Measurements from ENCODE around the gene EIF1B. TPM values are rescaled to one million over a fixed set of nuclear protein-coding genes. Genes with fewer than 3 reads are reported as not detected.
A peak's percentile ranks its signal among the peaks of the same experiment; 100 is the strongest.

EIF1B gene
- total RNA-seq, result 10 to 100 TPM; 15.0 to 38.2 TPM

DNA sequence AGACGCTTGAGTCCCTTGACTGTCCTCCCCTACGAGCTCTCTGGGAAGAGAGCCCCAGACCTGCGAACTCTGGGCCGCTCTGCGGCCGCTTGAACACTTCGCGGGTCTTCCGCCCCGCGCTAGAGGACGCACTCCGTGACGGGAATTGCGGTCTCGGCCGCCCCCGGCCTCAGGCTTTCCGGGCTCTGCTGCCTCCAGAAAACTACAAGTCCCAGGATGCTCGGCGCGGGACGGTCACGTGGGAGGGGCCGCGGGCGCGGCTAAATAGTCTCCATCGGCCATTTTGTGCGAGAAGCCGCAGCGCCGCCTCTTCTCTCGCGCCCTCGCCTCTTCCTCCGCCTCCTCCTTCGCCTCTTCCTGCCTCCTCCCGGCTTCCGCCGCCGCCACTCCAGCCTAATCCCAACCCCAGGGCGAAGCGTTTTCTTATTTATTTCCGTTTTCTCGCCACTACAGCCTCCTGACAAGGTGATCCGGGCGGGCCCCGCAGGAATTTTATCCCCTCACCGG, at the start of gene EIF1B:
TSS of gene EIF1B (plus strand) at position 290 of the 507 bp plus-strand sequence. CDS start 235 bp downstream, outside the sequence.
- Histone ChIP-seq H3K27ac (peak within 1 kb of the TSS; percentile 98 to 100), H3K36me3 (peaks cover 10% of the 10 kb centered on the region), H3K4me3 (peak within 1 kb of the TSS; percentile 98), H3K27me3 (replicated peaks; ENCODE audit: insufficient read depth) (no peaks in the 10 kb centered on the region), H3K4me1 (ENCODE audit: control insufficient read depth in 1 of 2, low read depth in 2 of 2) (peaks cover 16 to 32% of the 10 kb centered on the region in 2 donors), H3K9me3 (no peaks in the 10 kb centered on the region)
- ATAC-seq (ENCODE audit: insufficient number of reproducible peaks, low FRiP score, low read depth) (peak; percentile 84), DNase-seq (ENCODE audit: low spot score) (peak; percentile 91)
- TF ChIP-seq, protein P1, sequence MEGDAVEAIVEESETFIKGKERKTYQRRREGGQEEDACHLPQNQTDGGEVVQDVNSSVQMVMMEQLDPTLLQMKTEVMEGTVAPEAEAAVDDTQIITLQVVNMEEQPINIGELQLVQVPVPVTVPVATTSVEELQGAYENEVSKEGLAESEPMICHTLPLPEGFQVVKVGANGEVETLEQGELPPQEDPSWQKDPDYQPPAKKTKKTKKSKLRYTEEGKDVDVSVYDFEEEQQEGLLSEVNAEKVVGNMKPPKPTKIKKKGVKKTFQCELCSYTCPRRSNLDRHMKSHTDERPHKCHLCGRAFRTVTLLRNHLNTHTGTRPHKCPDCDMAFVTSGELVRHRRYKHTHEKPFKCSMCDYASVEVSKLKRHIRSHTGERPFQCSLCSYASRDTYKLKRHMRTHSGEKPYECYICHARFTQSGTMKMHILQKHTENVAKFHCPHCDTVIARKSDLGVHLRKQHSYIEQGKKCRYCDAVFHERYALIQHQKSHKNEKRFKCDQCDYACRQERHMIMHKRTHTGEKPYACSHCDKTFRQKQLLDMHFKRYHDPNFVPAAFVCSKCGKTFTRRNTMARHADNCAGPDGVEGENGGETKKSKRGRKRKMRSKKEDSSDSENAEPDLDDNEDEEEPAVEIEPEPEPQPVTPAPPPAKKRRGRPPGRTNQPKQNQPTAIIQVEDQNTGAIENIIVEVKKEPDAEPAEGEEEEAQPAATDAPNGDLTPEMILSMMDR (IDR thresholded peaks at IDR 0.05), result peak; percentile 77

GRCh38 chr3:40262331-40262730, 47.2 kb upstream of the EIF1B start:
- H3K27me3 ChIP-seq (replicated peaks; ENCODE audit: insufficient read depth), result no peaks in the 10 kb centered on the region
- H3K4me3 ChIP-seq, result no peak overlapping the region
- DNase-seq (ENCODE audit: low spot score) (no peak), ATAC-seq (ENCODE audit: insufficient number of reproducible peaks, low FRiP score, low read depth) (no peak)
- TF ChIP-seq, protein P1 (IDR thresholded peaks at IDR 0.05), result no peak
- H3K4me1 ChIP-seq (ENCODE audit: control insufficient read depth in 1 of 2, low read depth in 2 of 2), result no peaks in the 10 kb centered on the region
- no peak overlapping the region for H3K27ac ChIP-seq
- no peaks in the 10 kb centered on the region for H3K36me3 ChIP-seq
- no peaks in the 10 kb centered on the region for H3K9me3 ChIP-seq

DNA sequence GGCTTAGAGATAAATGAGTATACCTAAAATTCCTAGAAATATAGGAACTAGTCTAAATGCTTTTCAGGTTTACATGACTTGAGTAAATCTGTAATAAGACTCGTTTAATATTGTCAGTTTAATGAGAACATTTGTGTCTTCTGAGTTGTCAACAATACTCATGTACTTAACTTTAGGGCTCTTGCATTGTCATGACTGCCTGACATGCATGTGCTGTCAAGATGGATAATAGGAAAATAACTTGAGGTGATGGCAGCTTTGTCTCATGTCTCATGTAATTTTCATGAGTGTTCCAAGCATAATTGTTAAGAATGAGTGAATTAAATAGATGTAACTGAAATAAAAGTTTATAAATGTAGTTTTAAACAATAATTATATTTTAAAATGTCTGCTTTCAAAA, 45.1 kb upstream of the EIF1B start:
- Histone ChIP-seq H3K4me3 (no peak overlapping the region), H3K36me3 (no peaks in the 10 kb centered on the region), H3K4me1 (ENCODE audit: control insufficient read depth in 1 of 2, low read depth in 2 of 2) (no peaks in the 10 kb centered on the region), H3K27ac (no peak overlapping the region), H3K9me3 (no peaks in the 10 kb centered on the region), H3K27me3 (replicated peaks; ENCODE audit: insufficient read depth) (no peaks in the 10 kb centered on the region)
- TF ChIP-seq, protein P1 (IDR thresholded peaks at IDR 0.05), result no peak
- DNase-seq (ENCODE audit: low spot score) (no peak), ATAC-seq (ENCODE audit: insufficient number of reproducible peaks, low FRiP score, low read depth) (no peak)

GRCh38 chr3:40265181-40265580, 44.3 kb upstream of the EIF1B start:
- Histone ChIP-seq H3K9me3 (no peaks in the 10 kb centered on the region), H3K27ac (no peak overlapping the region), H3K4me1 (ENCODE audit: control insufficient read depth in 1 of 2, low read depth in 2 of 2) (no peaks in the 10 kb centered on the region), H3K36me3 (no peaks in the 10 kb centered on the region), H3K4me3 (no peak overlapping the region), H3K27me3 (replicated peaks; ENCODE audit: insufficient read depth) (no peaks in the 10 kb centered on the region)
- TF ChIP-seq, protein P1 (IDR thresholded peaks at IDR 0.05), result no peak
- ATAC-seq (ENCODE audit: insufficient number of reproducible peaks, low FRiP score, low read depth) (no peak), DNase-seq (ENCODE audit: low spot score) (no peak)

DNA sequence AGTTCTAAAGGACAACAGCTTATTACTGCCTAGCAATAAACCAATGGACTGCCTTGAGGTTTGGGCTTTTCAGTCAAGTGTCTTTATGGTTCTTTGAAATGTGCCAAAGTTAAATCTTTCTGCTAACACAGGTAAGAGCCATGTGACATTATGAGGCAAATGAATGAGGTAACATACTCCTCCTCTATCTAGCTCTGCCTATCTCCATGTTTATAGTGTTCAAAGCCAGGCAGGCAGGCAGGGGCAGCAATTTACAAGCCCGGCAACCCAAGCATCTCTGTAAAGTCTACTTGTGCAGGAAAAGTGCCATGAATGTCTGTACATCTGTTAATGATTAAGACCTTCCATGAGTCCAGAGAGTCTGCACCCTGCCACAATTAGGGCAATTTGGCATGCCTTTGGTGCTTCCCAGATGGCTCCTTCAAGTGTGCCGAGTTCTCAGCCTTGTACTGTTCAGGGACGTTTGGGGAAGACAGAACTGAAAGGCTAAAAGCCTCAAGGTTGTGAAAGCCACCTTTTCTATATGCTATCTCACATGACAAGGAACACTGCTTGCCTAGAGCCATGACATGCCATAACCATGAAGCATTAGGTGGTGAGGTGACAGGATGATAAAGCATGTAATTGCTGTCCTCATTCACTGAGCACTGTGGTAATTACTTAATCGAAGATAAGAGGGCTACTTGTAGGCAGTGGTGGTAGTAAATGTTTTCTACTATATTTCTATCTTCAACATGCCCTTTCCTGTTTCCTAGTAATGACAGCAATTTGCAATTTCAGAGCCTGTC, 41.4 kb upstream of the EIF1B start:
- no peaks in the 10 kb centered on the region for H3K4me1 ChIP-seq (ENCODE audit: control insufficient read depth in 1 of 2, low read depth in 2 of 2)
- no peaks in the 10 kb centered on the region for H3K27me3 ChIP-seq (replicated peaks; ENCODE audit: insufficient read depth)
- TF ChIP-seq, protein P1 (IDR thresholded peaks at IDR 0.05), result no peak
- no peaks in the 10 kb centered on the region for H3K9me3 ChIP-seq
- DNase-seq (ENCODE audit: low spot score) (no peak), ATAC-seq (ENCODE audit: insufficient number of reproducible peaks, low FRiP score, low read depth) (no peak)
- no peak overlapping the region for H3K4me3 ChIP-seq
- H3K27ac ChIP-seq, result no peak overlapping the region
- H3K36me3 ChIP-seq, result no peaks in the 10 kb centered on the region

All from thoracic aorta (tissue), 2 donors.